Stimulated activated CD4-positive, alpha-beta T cell treated with anti-CD3 and anti-CD28 coated beads, Interleukin-2, amount 100 ng/mL, for 48 hours (primary cell): ENCODE measurements around the gene SNRPB2.

Source experiments
- DNase-seq, 2 donors: peaks; one replicate each; pipeline ENCODE4 v3.0.0-alpha.2; 2020

Gene SNRPB2

GRCh38 chr20:16740365-16741072 is 10.7 kb downstream of the SNRPB2 start:
- DNase-seq: no peak

- no peak for DNase-seq
Observed at GRCh38 chr20:16744178-16744807, 14.5 kb downstream of the SNRPB2 start.

DNA sequence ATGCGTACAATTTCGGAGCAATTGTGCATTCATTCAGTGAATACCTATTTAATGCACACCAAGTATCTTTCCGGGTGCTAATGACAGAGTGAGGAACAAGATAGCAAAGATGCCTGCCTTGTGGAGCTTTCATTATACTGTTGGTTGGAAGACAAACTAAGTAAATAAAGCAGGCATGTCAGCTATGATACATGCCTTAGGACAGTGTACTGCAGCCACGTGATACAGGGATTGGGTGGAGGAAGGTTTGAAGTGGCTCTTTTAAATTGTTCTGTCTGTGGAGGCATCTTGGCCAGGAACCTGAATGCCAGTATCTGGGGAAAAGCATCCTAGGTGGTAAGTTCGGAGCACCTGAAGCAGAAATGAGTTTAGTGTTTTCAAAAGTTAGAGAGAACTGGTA is 15.4 kb downstream of the SNRPB2 start:
- no peak for DNase-seq

- no peak for DNase-seq
Observed at GRCh38 chr20:16747291-16747811, 17.5 kb downstream of the SNRPB2 start.

DNA sequence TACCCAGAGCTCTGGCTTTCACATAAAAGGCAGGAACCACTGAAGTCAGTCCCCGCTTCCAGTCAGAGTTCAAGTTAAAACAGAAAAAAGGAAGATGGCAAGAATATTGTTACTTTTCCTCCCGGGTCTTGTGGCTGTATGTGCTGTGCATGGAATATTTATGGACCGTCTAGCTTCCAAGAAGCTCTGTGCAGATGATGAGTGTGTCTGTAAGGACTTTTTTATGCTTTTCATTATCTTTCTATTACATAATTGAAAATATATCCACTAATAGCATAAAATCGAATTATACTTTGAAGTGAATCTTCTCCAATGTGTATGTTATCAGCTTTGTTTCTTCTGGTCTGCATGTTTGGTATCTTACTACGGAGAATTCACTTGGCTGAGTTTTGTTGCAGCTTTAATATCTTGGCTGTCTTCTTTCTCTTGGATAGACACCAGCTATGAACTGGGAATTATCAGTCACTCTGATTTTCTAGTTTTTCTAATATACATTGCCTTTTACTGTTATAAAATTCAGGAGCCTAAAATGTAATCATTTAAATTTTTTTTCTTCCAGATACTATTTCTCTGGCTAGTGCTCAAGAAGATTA is 18.6 kb downstream of the SNRPB2 start, which contains the start of gene OTOR:
OTOR (plus strand) TSS at position 51 of the 593 bp plus-strand sequence; CDS start at position 95, 44 bp downstream.
- no peak for DNase-seq

DNA sequence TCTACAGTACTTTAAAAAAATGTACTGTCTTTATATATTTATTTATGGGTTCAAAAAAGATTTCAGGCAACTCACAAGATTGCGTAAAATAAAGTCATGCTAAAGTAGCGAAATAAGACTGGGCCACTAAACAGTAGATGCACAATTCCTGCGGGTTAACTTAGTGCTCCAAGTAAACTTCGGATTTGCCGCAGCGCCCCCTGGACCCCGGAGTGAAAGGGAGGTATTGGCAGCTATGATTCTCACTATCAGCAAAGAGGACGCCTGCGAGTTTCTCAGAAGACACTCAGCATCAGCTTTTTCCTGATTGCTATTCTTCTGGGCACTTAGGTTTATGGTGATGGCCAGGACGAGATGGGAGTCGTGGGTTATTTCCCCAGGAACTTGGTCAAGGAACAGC is 19.7 kb downstream of the SNRPB2 start:
- DNase-seq: no peak

GRCh38 chr20:16752082-16752481 is 22.3 kb downstream of the SNRPB2 start:
- no peak for DNase-seq

- DNase-seq: no peak
Observed at GRCh38 chr20:16752901-16753300, 23.1 kb downstream of the SNRPB2 start.

- no peak for DNase-seq
Observed at GRCh38 chr20:16758454-16759180, 28.8 kb downstream of the SNRPB2 start.

GRCh38 chr20:16759181-16759563 is 29.3 kb downstream of the SNRPB2 start:
- no peak for DNase-seq

- DNase-seq: no peak
Observed at GRCh38 chr20:16760431-16761304, 30.8 kb downstream of the SNRPB2 start.

DNA sequence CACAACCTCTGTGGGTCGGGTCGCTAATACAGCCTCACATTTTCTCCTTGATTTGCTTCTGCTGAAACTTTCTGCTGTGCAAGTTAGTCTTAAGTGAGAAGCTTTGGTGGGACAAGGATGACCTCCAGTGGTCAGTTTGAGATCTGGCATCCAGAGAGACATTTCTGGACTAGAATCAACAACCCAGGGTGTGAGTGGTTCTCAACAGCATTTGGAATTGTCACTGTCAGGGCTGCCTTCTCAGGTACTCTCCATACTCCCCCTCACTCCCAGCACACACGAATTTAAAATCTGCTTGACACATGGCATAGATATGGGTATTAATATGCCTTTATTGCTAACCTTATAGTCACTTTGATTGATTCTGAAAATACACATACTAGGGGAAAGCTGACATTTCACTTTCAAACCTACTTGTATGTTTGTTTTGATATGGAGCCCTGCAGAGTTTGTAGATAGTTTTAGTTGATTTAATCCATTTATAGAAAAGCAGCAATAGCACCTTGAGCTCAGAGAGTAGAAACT is 31.5 kb downstream of the SNRPB2 start:
- peak; percentile 10 to 20 for DNase-seq

- DNase-seq: no peak
Observed at GRCh38 chr20:16764560-16764959, 34.7 kb downstream of the SNRPB2 start.

- DNase-seq: no peak
Observed at GRCh38 chr20:16771213-16771612, 41.4 kb downstream of the SNRPB2 start.

GRCh38 chr20:16775961-16776360 is 46.1 kb downstream of the SNRPB2 start:
- no peak for DNase-seq

DNA sequence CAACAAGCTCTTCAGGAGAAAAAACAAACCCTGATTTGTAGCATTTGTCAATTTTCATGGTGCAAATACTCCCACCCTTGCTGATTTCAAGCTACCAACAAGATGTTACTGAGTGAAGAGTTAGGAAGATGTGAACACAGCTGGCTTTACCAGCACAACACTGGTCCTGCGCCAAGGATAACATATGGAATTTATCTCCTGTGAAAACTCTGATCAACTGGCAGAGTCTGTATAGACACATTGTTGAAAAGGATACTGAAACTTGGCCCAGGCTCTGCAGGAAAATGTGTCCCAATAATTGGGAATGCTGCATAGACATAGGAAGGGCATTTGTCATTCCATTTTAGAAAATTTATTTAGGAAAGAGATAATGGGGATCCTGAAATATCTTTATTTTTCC is 47.3 kb downstream of the SNRPB2 start:
- no peak for DNase-seq

- no peak for DNase-seq
Observed at GRCh38 chr20:16778159-16778558, 48.3 kb downstream of the SNRPB2 start.

DNA sequence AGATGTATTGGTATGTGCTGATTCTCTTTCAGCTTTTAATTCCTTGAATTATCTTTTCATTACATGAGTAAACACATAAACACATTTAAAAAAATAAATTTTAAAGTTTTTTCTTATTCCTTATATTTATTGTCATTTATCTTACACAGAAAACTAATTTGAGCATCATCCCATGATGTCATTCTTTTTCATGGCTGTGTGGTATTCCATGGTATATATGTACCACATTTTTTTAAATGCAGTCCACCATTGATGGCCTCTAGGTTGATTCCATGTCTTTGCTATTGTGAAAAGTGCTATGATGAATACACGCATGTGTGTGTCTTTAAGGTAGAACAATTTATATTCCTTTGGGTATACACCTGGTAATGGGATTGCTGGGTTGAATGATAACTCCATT is 51.7 kb downstream of the SNRPB2 start:
- DNase-seq: no peak

DNA sequence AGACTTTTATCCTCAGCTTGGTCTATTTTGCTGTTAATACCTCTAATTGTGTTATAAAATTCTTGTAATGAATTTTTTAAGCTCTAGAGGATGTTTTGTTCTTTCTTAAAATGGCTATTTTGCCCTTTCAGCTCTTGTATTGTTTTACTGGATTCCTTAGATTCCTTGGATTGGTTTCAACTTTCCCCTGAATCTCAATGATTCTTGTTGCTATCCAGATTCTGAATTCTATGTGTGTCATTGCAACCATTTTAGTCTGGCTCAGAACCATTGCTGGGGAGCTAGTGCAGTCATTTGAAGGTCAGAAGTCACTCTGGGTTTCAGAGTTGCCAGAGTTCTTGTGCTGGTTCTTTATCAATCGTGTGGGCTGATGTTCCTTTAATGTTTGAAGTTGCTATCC is 55.4 kb downstream of the SNRPB2 start:
- no peak for DNase-seq
